CD4-positive, alpha-beta T cell treated with Interleukin-17A for 4 hours (primary cell): ENCODE results near the gene THSD4.
"Not testable (repeated sequence)": the region's sequence is repeated elsewhere in the genome, so short reads cannot be mapped to it uniquely, and the experiment has no call there.

ENCODE experiments used
- DNase-seq: peaks from one replicate; pipeline ENCODE4 v3.0.0-alpha.2; 2020; ENCODE audit warnings: mixed read lengths

The THSD4 gene

DNA sequence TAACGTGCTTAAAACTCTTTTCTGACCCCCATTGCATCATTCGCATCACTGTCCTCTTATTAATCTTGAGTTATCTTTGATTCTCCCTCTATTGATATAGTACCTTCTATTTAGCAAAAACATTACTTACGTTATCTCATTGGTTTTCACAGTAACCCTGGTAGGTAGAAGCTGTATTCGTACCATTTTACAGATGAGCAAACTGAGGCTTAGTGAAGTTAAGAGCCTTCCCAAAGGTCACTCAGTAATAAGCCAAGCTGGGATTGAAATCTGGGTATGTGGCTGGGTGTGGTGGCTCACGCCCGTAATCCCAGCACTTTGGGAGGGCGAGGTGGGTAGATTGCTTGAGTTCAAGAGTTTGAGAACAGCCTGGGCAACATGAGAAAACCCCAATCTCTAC, 244.0 kb downstream of the THSD4 start:
- DNase-seq = no peak

DNA sequence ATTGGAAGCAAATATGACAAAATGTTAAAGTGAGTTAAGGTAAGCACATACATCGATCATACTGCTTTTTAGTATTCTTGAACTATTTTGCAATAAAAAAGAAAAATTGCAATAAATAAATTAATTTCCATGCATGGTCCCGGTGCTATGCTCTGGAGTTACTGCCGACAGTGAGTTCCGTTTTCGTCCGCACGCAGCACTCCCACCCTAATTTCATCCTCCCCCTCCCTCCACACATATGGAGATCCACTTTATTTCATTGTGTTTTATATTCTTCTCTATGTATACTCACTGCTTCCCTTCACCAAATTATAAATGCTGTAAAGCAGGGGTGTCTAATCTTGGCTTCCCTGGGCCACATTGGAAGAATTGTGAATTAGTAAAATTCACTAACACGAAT, 247.3 kb downstream of the THSD4 start:
- DNase-seq = no peak

DNA sequence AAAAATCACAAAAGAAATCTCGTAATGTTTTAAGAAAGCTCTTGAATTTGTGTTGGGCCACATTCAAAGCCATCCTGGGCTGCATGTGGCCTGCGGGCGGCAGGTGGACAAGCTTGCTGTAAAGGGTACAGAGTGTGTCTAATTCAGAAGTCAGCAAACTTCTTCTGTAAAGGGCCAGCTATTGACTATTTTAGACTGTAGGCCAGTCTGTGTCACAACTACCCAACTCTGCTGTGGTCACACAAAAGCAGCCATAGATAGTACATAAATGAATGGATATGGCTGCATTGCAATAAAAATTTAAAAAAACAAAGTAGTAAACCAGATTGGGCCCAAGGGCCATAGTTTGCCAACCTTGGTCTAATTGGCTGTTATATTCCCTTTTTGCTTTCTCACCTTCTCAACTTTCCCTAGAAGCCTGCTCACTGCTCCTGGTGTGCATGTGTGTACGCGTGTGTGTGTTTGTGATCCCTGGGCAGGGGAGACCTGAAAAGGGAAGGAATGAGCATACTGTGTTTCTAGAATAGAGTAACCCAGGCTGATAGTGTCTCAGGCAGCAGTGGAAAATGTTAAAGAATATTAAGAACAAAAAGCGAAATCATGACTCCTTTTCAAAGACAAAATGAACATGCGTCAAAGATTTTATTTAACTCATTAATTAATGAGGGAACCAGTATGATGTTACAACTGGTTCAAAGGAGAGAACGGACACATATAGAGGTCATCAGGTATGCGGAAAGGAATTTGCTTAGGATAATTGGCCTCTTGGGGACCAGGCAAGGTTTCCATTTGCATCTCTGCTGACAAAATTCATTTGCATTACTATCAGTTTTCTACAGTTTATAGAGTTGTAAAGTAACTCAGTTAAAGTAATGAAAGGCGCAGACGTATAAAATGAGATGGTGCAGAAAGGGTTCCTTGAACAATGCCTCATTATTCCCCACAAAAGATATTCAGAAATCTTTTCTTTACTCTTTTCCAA, 248.0 kb downstream of the THSD4 start:
- DNase-seq = no peak

DNA sequence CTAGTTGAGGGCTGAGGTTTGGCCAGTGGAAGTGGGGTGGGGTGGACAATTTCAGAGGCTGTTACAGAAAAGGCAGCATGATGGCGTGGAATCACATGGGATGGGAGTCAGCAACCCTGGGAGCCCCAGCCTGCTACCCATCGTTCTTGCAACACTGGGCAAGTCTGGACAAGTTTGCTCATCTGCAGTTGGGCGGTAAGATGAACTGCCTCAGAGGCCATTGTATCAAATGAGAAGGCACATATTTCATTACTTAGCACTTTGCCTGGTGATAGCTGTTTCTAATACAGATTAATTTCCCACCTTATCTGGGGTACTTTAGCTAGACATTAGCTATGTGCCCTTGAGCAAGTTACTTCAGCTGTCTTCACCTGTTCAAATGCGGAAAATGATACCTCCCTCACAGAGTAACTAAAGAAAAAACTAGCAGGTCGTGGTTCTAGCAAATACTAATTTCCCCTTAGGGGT, 248.9 kb downstream of the THSD4 start:
- no peak for DNase-seq

DNA sequence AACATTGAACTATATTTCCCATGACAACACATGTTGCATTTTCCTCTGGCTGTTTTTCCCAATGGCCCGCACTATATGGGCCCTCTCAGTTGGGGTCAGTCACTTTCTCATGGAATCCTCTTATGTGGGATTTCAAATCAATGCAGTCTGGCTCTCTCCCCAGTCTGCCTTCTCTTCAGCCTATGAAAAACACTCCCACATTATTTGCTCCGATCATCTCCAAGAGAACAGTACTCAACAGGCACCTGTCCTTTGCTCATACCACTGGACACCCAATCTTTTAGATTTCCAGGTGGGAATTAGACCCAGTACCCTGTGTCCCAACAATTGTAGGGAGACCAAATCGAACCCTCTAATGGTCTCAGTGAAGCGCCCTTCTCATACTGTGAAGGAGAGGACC, 251.3 kb downstream of the THSD4 start:
- DNase-seq = no peak

DNA sequence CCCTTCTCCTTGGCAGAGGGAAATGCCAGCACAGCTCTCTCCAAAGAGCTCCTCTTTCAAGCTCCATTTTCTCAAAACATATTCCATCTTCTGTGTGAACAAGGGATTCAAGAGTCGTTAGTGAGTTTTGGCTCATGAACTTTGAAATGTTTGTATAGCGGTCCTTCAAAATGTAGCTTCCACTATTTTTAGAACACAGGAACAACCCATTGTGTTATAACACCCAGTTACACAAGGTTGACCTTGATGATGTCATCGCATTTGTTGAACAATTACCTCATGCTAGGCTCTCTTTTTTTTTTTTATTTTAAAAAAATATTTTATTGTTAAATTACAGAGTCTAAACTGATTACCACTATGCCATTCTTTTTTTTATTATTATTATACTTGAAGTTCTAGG, 251.7 kb downstream of the THSD4 start:
- DNase-seq = no peak

DNA sequence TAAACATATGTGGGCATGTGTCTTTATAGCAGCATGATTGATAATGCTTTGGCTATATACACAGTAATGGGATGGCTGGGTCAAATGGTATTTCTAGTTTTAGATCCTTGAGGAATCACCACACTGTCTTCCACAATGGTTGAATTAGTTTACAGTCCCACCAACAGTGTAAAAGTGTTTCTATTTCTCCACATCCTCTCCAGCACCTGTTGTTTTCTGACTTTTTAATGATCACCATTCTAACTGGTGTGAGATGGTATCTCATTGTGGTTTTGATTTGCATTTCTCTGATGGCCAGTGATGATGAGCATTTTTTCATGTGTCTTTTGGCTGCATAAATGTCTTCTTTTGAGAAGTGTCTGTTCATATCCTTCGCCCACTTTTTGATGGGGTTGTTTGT, 252.5 kb downstream of the THSD4 start:
- DNase-seq = not testable (repeated sequence)

DNA sequence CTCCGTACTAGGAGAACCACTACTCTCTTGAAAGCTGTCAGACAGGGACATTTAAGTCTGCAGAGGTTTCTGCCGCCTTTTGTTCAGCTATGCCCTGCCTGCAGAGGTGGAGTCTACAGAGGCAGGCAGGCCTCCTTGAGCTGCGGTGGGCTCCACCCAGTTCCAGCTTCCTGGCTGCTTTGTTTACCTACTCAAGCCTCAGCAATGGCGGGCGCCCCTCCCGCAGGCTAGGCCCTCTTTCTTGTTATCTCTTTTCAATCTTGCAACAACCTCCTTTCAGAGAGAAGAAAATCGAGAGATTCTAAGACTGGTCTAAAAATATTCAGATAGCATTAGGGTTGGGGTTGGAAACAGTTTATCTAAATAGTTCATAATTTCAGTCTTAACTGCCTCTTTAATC, 257.5 kb downstream of the THSD4 start:
- peak; percentile 20 for DNase-seq

DNA sequence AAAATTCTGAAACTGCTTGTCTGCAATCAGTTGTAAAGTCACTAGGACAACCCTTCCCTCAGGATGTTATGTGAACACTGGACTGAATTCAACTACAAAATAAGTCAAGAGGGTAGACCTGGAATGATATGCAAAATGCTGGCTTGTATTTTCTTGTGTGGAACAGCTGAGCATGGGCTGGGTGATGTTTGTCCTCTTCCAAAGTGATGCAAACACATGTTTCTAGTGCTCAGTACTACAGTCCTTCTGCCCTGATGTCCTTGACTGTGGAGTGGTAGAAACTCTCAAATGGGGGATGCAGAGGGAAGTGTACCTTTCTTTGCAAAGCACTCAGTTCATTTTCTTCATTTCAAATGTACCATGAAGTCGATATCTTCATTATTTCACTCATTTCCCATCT, 258.6 kb downstream of the THSD4 start:
- no peak for DNase-seq

DNA sequence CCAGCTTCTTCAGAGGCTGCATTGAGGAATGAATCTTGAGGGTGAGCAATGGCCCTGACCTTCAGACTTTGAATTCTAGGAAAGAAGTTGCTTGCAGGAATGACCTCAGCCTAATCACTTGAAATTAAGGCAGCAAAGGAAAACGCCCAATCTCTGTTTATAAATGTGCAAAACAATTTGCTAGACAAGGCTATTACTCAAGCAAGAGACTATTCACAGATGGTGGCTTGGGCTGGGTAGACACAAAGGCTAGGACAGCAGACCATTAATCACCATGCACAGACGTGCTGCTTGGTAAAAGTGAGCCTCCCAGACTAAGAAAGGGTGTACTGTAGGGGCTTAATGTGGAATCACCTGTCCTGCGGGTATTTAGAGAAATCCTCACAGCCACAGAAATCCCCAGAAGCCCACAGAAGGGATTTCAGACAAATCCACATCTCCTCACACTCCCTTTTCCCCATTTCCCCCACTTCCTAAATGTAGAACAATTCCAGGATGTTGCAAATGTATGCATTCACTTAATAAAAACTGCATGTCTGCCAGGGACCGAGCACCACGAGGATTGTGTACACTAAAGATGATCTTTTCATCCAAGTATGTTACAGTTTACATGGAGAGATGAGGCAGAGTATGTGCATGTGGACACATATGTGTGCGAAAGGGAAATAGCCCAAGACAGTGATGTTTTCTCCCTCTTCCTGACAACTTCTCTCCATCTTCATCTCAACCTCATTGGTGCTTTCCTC, 259.5 kb downstream of the THSD4 start:
- DNase-seq = no peak

DNA sequence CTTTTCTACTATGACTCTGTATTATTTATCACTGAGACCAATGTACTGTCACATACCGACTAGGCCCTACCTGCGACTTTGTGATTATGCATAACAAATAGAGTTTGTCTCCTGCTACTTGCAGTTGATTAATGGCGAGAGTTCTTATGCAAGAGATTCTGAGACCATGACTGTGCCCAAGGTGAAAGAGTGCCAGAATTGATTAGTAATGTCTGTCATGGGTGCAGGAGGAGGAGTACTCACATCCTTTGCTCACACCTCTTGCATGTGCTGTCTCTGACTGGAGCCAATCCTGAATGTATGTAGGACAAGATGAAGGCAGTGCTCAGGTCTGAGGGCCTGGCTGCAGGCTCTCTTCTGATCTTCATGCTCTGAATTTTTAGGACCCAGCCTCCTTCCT, 260.7 kb downstream of the THSD4 start:
- DNase-seq = no peak

DNA sequence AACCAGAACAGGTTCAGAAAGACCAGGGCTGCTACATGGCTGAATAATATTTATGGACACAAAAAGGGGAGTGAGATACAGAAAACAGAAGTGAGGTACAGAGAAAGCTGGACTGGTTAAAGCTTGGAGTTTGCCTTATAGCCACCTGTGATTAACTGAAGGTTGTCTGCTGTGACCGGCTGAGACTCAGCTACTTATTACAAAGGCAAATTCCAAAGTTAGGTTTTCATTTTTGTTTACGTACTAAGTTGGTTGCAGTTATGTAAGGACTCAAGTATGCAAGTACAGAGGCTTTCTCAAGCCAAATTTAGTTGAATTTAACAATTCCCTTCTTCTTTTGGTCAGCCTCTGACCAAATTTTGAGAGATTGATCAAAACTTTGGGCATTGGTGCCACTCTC, 264.6 kb downstream of the THSD4 start:
- no peak for DNase-seq

DNA sequence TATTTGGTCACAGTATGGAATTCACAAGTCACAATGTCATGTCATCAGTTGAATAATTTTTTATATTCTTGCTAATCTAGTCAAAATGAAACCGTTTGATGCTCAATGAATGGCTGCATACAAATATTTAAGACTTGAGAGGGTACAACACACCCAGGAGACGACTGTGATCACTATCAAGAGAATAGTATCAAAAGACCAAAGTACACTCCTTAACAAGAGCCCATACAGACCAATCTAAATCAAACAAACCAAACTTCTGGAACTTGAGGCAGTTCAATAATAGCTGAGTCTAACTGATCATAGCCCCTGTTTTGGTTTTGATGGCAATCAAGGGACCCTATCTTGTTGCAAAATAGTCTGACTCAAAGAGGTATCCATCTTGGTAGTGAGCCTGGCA, 265.1 kb downstream of the THSD4 start:
- no peak for DNase-seq

DNA sequence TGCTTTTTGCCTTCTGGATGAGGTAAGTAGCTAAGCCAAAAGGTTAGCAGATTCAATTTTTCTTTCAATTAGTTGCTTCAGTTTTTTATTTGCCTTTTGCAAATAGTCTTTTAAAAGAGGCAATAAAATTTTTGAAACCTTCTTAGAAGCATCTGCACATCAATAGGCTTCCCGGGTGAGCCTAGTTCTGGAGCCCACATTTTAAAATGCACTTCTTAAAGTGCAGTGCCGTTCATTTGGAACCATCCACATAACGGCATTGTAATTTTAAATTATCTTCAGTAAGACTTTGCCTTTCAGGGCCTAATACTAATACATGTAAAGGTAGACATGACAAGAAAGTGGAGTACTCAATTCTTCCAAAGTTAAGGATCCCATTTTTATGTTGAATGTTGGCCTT, 269.2 kb downstream of the THSD4 start:
- no peak for DNase-seq

DNA sequence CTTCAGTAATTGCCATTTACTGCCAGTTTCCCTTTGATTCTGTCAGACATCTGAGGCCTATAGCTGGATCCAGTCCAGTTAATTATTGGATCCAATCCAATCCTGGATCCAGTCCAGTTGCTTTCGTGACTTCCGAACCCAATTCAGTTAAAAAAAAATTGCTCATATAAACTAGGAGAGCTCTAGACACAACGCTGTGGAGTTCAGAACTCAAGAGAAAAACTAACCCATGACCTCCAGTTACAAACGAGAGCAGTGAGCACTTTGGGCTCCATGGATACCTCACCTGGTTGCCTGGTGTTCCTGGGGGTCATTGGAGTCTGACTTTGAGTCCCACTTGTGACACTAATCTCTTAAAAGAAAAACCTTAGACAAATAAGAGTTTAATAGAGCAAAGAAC, 269.8 kb downstream of the THSD4 start:
- DNase-seq = no peak

DNA sequence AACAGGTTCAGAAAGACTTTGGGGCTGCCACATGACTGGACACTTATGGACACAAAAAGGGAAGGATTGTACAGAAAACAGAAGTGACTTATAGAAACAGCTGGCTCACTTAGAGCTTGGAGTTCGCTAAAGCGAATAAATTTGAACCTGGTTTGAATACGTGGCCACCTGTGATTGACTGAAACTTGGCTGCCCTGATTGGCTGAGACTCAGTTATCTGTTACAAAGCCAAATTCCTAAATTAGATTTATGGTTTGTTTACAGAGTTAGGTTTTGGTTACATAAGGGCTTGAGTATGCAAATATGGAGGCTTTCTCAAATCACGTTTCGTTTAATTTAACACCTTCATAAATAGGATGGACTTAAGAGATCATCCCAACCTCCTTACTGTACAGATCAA, 270.2 kb downstream of the THSD4 start:
- no peak for DNase-seq

DNA sequence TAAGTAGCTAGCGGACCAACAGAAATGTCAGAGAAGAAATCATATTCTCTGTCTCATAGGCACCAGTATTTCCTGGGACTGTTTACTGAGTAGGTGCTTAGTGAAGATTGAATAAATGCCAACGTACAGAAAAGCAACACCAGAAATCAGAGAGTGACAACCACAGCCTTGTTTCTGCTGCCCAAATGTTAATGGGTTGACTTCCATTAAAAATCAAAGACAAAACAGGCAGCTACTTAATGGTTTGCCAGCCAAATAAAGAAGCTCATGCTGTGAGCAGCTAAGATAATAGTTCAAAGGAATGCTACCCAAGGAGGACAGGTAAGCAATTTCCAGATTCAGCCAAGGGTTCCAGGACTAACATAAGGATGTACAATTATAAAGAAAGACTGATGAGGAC, 270.7 kb downstream of the THSD4 start:
- DNase-seq = no peak

DNA sequence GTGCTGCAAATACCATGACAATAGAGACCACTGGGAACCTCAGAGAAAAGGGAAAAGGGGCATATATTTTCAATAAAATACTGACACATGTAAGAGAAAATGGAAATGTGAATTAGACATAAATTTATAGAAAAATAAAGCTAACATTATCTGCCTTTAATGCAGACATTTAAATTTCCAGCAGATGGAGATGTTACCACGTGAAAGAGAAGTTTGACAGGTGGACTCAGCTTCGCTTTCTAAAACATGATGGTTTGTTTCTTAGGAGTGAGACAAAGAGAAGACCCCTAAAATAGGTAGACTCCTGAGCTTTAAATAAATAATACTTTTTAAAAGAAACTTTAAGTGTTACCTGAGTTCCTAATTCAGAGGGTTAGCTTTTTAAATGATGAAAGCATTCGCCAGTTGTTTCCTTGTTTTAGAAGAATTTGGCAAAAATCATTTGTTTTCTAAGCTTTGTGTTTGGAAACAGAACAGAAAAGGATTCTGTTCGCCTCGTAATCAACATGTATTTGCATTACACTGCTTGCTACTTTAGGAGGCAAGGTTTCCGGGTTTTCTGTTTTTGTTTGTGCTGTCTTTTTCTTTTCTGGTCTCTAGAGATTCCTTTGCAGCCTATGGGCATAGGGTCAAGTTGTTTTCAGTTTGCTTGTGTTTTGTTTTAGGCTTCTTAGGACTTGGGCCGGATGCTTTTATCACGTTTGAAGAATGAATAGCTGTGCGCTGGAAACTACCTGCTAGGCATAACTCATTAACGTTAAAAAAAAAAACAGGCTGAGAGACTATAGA, 271.4 kb downstream of the THSD4 start:
- DNase-seq = no peak

DNA sequence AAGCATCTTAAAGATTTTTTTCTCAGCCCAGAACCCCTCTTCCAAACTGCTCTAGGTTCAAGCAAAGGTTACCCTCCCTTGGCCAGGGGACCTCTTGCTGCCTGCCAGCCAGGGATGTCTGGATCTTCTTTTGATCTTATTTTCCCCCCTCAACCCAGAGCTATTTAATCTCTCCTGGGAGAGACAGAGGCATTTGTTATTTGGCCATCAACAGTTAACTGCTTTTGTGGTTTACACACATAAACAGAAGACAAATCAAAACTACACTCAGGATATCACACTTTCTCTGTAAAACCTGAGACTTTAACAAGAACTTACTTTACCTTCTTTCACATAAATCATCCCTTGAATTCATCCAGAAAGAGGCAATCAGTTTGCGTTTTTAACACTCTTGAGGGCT, 272.5 kb downstream of the THSD4 start:
- no peak for DNase-seq

DNA sequence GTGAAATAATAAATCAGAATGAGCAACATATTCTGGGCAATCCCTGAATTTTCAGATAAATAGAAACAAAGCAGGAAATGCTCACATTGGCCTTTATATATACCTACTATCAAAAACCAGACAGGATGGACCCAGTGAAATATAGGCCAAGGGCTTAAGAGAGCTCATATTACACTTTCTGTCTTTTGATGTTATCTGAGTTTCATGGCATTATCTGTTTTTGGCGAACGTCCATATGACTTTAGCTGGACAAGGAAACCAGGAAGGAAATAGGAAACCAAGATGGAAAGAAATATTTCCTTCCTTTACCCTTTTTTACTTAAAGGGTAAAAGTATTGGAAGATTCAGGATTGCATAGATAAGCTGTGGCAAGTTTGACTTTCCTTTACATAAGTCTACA, 274.8 kb downstream of the THSD4 start:
- no peak for DNase-seq

DNA sequence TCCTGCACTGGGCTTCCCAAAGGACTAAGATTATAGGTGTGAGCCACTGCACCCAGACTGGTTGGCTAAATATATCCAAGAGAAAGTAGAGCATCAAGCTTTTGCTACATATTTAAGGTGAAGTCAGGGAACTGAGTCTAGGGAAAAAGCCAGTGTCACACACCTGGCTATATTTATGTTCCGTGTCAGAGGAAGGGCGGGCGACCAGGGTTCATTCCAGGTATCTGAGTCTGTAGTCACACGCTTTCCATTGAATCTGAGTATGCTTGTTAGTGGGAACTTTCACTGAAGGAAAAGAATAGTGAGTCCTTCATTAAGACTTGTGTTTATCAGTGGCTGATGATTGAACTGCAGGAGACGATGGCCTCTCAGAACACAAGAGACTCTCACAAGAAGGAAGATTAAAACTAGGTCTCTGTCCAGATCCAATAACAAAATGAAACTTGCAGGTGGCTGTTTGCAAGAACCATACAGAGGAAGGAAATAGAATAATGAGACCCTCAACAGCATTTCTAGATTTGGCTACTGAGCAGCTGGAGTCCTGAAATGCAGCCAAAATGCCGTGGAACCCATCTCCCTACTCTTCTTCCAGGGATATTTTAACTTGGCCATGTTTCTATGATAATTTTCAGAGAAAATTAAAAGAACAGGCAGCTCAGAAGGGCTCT, 276.3 kb downstream of the THSD4 start:
- no peak for DNase-seq

DNA sequence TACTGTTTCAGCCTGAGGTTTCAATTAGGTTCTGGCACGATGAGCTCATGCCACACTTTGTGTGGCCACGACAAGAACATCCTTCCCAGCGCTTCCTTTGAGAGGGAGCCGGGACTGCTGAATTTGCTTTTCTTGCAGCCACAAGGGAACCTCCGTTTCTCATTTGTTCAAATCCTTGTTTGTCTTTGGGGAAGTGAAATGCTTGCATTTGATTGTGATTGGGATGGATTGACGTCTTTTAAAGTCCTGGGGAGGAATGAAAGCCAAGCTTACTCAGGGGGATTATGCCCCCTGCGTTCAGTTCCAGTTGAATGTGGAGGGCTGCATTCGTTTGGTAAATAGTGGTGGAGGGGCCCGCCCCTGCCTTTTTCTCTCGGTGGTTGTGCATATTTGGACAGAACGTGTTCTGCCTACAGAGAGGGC, 277.6 kb downstream of the THSD4 start:
- no peak for DNase-seq

DNA sequence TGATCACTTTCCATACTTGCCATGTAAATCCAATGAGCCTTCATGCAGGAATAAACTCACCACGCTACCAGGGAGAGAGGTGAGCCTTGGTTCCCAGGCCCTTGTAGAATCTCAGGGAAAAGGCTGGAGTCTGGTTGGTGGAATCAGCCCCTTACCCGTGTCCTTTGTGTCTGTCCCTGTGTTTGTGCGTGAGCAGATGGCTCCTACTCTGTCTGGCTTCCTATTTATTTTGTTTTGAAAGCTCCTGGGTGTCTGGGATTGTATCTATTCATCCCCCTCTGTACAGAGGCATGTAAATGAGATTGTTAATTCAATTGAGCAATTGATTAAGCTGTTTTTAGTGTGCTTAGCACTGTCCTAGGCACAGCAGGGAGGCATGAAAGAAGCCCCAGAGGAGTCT, 278.1 kb downstream of the THSD4 start:
- DNase-seq = no peak
